ENCODE measurements around the gene TRIP6. TPM values are rescaled to one million over a fixed set of nuclear protein-coding genes. Genes with fewer than 3 reads are reported as not detected.

The TRIP6 gene
- polyA plus RNA-seq, 3 donors = 37.1 to 57.1 (median 51.7) TPM

Other genes starting within 250 kb of the TRIP6 start
- gene TFR2, start 225.8 kb upstream of the TRIP6 start, polyA plus RNA-seq = 1 to 10 TPM in 1 of 3 donors, under 1 TPM in 2; 0.22 to 1.5 (median 0.48) TPM
- under 1 TPM in 2 of 3 donors, not detected in 1; 0.09 to 0.53 TPM for gene ACTL6B, start 210.9 kb upstream of the TRIP6 start, polyA plus RNA-seq
- 100 to 1,000 TPM; 156 to 286 (median 227) TPM for gene GNB2, start 193.6 kb upstream of the TRIP6 start, polyA plus RNA-seq
- 10 to 100 TPM; 17.3 to 35.3 (median 19.1) TPM for gene GIGYF1, start 173.1 kb upstream of the TRIP6 start, polyA plus RNA-seq
- 10 to 100 TPM; 25.2 to 31.3 (median 27.4) TPM for gene POP7, start 161.3 kb upstream of the TRIP6 start, polyA plus RNA-seq
- 1 to 10 TPM in 1 of 3 donors, under 1 TPM in 1, not detected in 1; 0.06 to 4.4 TPM for gene EPO, start 146.9 kb upstream of the TRIP6 start, polyA plus RNA-seq
- gene ZAN, start 133.8 kb upstream of the TRIP6 start, polyA plus RNA-seq = under 1 TPM in 1 of 3 donors, not detected in 2; 0.02 TPM
- 10 to 100 TPM; 22.2 to 37.5 (median 22.6) TPM for gene EPHB4, start 39.9 kb upstream of the TRIP6 start, polyA plus RNA-seq
- gene SLC12A9, start 14.7 kb upstream of the TRIP6 start, polyA plus RNA-seq = 10 to 100 TPM; 12.0 to 18.8 (median 13.8) TPM
- 10 to 100 TPM; 47.0 to 74.9 (median 57.4) TPM for gene SRRT, start 7.7 kb downstream of the TRIP6 start, polyA plus RNA-seq
- 1 to 10 TPM; 3.3 to 6.2 (median 3.5) TPM for gene UFSP1, start 22.3 kb downstream of the TRIP6 start, polyA plus RNA-seq
- gene ACHE, start 28.5 kb downstream of the TRIP6 start, polyA plus RNA-seq = 1 to 10 TPM in 1 of 3 donors, under 1 TPM in 2; 0.67 to 2.4 (median 0.73) TPM
- gene MUC3A, start 82.1 kb downstream of the TRIP6 start, polyA plus RNA-seq = 1 to 10 TPM in 2 of 3 donors, under 1 TPM in 1; 0.58 to 2.5 (median 1.1) TPM
- 1 to 10 TPM in 1 of 3 donors, under 1 TPM in 1, not detected in 1; 0.70 to 1.7 TPM for gene MUC12, start 102.2 kb downstream of the TRIP6 start, polyA plus RNA-seq
- under 1 TPM; under 0.01 TPM for gene MUC17, start 152.7 kb downstream of the TRIP6 start, polyA plus RNA-seq
- gene TRIM56, start 218.1 kb downstream of the TRIP6 start, polyA plus RNA-seq = 10 to 100 TPM in 2 of 3 donors, 1 to 10 TPM in 1; 6.7 to 23.1 (median 10.2) TPM

Measured in adipose tissue (tissue), 3 donors.